IPS-20b (cell line): Measurements from ENCODE around the gene RRP1.
A peak's percentile ranks its signal among the peaks of the same experiment; 100 is the strongest.

Experiments used
- H3K27ac ChIP-seq: one replicate; pipeline ENCODE4 v1.5.1; 2013; ENCODE audit warnings: low read length
- H3K27me3 ChIP-seq: 2 replicates; pipeline ENCODE4 v1.6.1; 2013; ENCODE audit warnings: mild to moderate bottlenecking, low read length, inconsistent platforms; ENCODE audit not compliant: insufficient read depth
- H3K36me3 ChIP-seq: 2 replicates; pipeline ENCODE4 v1.6.1; 2013; ENCODE audit warnings: low read depth, mild to moderate bottlenecking, inconsistent platforms, low read length, moderate library complexity; ENCODE audit not compliant: insufficient read depth
- H3K4me1 ChIP-seq: 2 replicates; pipeline ENCODE4 v1.6.1; 2013; ENCODE audit warnings: mild to moderate bottlenecking, control low read depth, inconsistent platforms, low read length, moderate library complexity; ENCODE audit not compliant: insufficient read depth
- H3K4me3 ChIP-seq: 2 replicates; pipeline ENCODE4 v1.5.1; 2013; ENCODE audit warnings: mild to moderate bottlenecking, low read length, inconsistent platforms
- H3K9ac ChIP-seq: 2 replicates; pipeline ENCODE4 v1.6.1; 2013; ENCODE audit warnings: low read depth, mild to moderate bottlenecking, inconsistent platforms, low read length, moderate library complexity
- H3K9me3 ChIP-seq: 2 replicates; pipeline ENCODE4 v1.6.1; 2013; ENCODE audit warnings: mild to moderate bottlenecking, low read depth, low read length, inconsistent platforms; ENCODE audit not compliant: insufficient read depth

RRP1 gene

DNA sequence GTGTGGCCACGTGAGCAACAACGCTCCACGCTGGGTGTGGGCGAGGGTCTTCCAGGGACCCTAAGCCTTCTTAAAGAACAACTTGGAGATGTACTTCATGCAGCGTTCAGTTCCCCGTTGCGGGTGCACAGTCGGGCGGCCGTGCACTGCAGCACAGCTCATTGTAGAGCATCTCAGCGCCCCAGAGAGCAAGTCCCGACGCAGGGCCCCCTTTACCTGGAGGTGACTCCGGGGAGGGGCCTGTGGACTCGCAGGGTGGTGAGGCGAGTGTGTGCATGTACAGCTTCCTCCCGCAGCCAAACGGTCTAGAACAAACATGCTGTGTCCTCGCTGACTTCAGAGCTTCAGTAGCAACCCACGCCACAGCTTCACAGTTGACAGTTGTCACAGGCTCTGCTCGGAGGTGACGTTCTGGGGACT is 19.5 kb downstream of the RRP1 start:
- H3K27ac ChIP-seq: no peak overlapping the region
- no peak overlapping the region for H3K4me3 ChIP-seq
- H3K27me3 ChIP-seq: no peaks in the 10 kb centered on the region
- H3K9me3 ChIP-seq: no peaks in the 10 kb centered on the region
- no peak overlapping the region for H3K9ac ChIP-seq
- peaks cover 15% of the 10 kb centered on the region; the same call in 1 of the 2 replicates for H3K36me3 ChIP-seq
- H3K4me1 ChIP-seq: no peaks in the 10 kb centered on the region

DNA sequence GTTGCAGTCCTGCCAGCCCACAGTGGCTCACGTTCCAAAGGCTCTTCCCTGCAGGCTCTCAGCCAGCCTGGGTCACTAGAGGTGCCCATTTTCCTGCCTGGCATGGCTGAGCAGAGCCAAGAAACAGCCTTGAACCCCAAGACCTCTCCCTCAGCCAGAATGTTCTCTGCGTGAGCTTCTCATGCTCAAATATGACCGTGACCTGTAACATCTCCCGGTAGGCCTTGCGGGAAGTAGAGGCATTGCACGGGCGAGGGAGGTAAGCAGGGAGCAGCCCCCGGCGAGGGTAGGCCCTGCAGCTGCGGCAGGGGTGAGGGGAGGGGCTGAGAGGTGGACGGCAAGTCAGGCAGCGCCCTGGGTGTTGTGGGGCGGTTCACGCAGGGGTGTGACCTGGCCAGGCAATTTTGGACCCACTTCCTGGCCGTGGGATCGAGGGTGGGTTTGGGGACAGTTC is 20.0 kb downstream of the RRP1 start:
- Histone ChIP-seq H3K4me1 (no peaks in the 10 kb centered on the region), H3K9ac (no peak overlapping the region), H3K4me3 (no peak overlapping the region), H3K27me3 (no peaks in the 10 kb centered on the region), H3K36me3 (peaks cover 10% of the 10 kb centered on the region; the same call in 1 of the 2 replicates), H3K9me3 (no peaks in the 10 kb centered on the region), H3K27ac (no peak overlapping the region)

DNA sequence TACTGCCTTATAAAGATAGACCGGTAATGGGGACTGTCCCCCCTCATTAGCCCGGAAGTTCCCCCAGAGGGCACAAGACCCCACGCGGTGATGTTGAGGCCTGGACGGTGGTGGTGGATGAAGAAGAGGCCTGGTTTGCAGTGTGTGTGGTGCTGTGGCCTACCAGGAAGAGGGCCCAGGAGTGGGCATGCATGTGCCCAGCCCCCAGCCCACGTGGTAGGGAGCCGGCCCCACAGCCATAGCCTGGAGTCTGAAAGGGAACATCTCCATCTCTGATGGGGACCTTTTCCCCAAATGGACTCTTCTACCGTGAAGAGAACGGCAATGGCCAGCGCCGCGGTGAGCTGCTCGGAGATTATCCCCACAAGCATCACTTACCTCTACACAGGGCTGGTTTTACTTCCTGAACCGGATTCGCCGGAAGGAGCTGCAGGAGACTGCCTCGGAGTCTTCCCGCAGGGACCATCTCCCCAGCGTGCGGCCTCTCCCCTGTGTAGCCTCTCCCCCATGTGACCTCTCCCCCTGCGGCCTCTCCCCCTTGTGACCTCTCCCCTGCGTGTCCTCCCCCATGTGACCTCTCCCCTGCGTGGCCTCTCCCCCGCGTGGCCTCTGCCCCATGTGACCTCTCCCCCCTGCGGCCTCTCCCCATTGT is 20.6 kb downstream of the RRP1 start:
- no peaks in the 10 kb centered on the region for H3K4me1 ChIP-seq
- H3K4me3 ChIP-seq: no peak overlapping the region
- no peaks in the 10 kb centered on the region for H3K27me3 ChIP-seq
- no peak overlapping the region for H3K9ac ChIP-seq
- peaks cover 10% of the 10 kb centered on the region; the same call in 1 of the 2 replicates for H3K36me3 ChIP-seq
- no peaks in the 10 kb centered on the region for H3K9me3 ChIP-seq
- H3K27ac ChIP-seq: no peak overlapping the region

DNA sequence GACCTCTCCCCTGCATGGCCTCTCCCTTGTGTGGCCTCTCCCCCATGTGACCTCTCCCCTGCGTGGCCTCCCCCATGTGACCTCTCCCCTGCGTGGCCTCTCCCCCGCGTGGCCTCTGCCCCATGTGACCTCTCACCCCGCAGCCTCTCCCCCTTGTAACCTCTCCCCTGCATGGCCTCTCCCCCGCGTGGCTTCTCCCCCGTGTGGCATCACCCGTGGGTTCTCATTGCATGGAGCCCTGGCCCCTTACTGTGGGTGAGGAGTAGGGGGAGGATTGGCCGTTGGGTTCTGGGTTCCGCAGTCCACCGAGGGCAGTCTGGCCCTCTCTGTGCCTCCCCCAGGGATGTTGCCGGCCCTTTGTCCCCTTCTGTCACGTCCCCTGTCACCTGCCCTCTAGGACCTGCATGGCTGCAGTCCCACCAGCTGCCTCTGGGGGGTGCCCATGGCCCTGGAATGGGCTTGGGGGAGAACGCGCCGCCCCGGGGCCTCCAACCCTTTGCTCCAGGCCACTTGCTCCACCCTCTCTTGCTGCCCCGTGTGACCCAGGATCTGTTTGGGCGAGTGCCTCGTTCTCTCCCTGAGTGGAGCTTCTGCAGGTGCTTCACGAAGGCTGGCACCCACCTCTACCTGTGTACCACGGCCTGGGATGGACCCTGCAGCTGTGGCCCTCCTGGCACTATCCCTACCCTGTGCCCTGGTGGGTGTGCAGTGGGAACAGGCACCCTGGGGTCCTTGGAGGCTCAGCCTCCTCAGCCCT is 21.3 kb downstream of the RRP1 start:
- Histone ChIP-seq H3K9ac (no peak overlapping the region), H3K9me3 (no peaks in the 10 kb centered on the region), H3K27ac (no peak overlapping the region), H3K27me3 (no peaks in the 10 kb centered on the region), H3K36me3 (peaks cover 9% of the 10 kb centered on the region; the same call in 1 of the 2 replicates), H3K4me3 (no peak overlapping the region), H3K4me1 (no peaks in the 10 kb centered on the region)

DNA sequence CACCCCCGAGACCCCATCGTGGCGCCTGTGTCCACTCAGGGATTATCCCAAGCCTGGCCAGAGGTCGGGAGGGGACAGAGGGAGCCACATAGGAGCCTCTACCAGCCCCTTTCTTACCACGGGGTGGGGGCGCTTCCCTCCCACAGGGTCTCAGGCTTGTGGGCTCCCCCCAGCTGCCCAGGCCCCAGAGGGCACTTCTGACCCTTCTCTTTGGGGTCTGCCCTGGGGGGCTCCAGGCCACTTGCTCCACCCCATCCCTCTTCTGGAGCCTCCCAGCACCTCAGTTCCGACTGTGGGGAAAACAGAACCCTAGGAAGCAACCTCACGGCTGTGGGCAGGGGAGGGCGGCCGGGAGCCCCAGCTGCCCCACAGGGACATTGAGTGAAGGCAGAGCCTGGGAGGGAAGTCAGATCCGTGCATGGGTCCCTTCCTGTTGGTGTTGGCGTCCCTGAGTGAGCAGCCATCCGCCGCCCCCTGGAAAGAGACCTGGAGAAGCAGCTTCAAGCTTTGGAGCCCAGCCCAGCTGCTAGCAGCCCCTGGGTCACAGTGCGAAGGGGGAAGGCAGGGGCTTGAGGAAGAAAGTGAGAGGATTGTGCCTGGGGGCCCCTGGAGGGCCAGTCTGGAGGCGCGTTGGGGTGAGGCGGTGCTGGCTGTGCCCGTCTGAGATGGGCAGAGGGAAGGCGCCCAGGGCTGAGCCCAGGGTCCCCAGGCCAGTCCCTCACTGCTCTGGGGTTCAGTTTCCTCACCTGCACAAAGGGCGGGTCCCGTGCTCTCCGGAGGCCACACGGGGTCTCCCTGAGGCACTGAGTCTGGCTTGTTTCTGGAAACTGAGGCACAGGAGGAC is 22.1 kb downstream of the RRP1 start:
- Histone ChIP-seq H3K27me3 (no peaks in the 10 kb centered on the region), H3K27ac (no peak overlapping the region), H3K36me3 (peaks cover 1% of the 10 kb centered on the region; the same call in 1 of the 2 replicates), H3K4me1 (no peaks in the 10 kb centered on the region), H3K9ac (no peak overlapping the region), H3K9me3 (no peaks in the 10 kb centered on the region), H3K4me3 (no peak overlapping the region)

DNA sequence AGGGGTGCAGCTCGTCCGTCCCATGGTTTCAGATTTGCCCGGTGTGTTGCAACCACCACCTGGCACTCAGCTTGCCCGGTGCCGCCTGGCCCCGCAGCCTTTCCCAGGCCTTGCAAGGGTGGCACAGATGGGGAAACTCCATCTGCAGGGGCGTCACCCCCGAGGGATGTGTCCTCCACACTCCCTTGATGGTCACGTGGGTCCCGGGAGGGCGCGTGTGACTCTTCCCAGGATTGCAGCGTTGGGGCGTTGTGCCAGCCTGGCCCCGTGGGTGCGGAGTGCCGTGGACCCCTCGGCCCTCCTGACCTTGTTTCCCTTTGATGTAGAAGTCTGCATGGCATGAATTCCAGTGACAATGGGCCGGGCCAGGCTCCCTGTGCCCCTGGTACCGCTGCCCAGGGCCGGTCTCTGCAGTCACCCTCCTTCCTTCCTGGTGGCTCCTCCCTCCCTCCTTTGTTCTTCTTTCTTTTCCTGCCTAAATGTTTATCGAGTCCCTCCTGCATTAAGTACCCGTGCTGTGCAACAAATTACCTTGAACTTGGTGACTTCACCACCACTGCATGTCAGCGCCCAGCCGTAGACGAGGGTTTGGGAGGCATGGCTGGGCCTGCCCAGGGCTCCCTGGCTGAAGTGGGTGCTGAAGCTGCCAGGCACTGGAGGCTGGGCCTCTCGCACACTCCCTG is 22.9 kb downstream of the RRP1 start:
- no peak overlapping the region for H3K4me3 ChIP-seq
- H3K27ac ChIP-seq: no peak overlapping the region
- H3K9ac ChIP-seq: no peak overlapping the region
- no peaks in the 10 kb centered on the region for H3K9me3 ChIP-seq
- H3K4me1 ChIP-seq: no peaks in the 10 kb centered on the region
- H3K27me3 ChIP-seq: no peaks in the 10 kb centered on the region
- H3K36me3 ChIP-seq: no peaks in the 10 kb centered on the region

DNA sequence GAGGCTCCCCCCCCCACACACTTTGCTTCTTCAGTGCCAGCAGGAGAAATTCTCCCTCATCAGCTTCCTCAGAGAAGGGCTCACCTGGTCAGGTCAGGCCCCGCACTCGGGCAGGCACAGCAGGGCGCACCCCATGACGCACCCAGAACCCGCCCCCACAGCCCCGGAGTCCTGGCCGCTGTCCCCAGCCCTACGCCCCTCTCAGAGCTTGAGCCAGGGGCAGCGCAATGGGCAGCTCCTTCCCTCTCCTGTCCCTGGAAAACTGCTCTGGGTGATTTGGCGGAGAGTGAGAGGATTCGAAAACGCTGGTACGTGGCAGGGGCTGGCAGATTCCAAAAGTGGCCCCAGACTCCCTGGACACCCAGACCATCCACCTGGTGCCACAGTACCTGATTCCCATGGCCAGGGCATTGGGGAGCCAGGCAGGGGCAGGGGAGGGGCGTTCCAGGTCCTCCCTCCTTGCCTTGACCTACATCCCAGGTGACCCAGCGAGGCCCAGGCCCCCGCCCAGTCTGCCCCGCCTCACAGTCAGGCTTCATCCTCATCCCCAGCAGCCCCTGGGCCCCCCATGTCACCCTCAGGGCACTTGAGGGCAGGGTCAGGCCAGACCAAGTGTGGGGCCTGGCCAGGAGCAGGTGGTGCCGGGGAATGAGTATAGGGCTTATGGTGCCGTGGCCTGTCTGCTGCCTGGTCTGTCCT is 23.7 kb downstream of the RRP1 start:
- no peaks in the 10 kb centered on the region for H3K27me3 ChIP-seq
- H3K4me3 ChIP-seq: no peak overlapping the region
- H3K9me3 ChIP-seq: no peaks in the 10 kb centered on the region
- H3K4me1 ChIP-seq: no peaks in the 10 kb centered on the region
- H3K9ac ChIP-seq: no peak overlapping the region
- H3K27ac ChIP-seq: no peak overlapping the region
- no peaks in the 10 kb centered on the region for H3K36me3 ChIP-seq

DNA sequence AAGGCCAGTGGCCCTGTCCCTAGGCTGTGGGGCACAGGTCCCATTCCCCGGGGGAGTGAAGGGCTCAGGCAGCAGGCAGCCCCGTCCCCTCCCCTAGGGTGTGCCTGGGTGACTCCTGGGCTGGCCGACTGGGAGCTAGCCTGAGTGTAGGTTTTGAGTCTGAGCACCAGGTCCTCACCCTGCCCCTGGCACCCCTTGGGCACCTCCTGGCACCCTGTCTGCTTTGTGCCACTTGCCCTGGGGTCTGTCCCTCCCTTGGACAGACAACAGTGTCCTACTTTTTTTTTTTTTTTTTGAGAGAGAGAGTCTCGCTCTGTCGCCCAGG is 24.2 kb downstream of the RRP1 start:
- Histone ChIP-seq H3K4me1 (no peaks in the 10 kb centered on the region), H3K27me3 (no peaks in the 10 kb centered on the region), H3K9me3 (no peaks in the 10 kb centered on the region), H3K27ac (no peak overlapping the region), H3K4me3 (no peak overlapping the region), H3K9ac (no peak overlapping the region), H3K36me3 (no peaks in the 10 kb centered on the region)

DNA sequence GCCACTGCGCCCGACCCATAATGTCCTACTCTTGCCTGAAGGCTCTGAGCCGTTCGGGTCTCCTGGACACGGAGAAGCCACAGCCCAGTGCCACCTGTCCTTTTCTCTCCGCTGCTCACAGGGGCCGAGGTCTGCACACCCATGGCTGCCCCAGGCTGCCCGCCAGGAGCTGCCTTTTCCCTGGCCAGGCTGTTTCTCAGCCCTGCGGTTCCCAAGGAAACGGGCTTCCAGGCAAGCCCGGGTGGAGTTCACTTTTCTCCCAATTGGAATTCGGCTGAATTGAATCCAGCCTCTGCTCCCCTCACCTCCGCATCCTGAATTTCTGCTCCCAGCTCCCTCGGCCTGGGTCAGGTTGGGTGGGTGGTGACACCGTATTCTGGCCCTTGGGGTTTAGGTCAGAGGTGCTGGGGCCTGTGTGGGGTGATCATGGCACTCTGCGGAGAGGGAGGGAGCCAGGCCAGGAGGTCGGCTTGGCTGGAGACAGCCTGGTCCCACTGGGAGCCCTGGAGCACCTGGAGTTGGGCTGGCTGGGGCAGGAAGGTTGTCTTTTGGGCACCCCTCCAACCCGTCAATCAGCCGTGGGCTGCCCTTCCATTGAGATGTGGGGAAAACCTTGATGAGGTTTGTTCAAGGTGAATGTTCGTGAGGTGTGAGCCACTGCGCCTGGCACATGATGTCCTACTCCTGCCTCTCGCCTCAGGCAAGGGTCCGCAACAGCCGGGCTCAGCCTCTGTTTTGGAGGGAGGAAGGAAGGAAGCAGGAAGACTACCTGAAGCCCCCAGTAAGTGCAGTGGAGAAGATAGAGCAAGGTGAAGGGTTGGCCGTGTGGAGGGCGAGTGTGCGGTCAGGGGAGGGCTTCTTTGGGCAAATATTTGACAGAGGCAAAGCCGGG is 25.1 kb downstream of the RRP1 start:
- H3K4me1 ChIP-seq: peaks cover 3% of the 10 kb centered on the region; the same call in 1 of the 2 replicates
- H3K27ac ChIP-seq: no peak overlapping the region
- H3K9ac ChIP-seq: peak overlapping the region; percentile 27; the same call in 1 of the 2 replicates
- H3K36me3 ChIP-seq: no peaks in the 10 kb centered on the region
- H3K9me3 ChIP-seq: no peaks in the 10 kb centered on the region
- H3K27me3 ChIP-seq: no peaks in the 10 kb centered on the region
- peak overlapping the region; percentile 50; the same call in 1 of the 2 replicates for H3K4me3 ChIP-seq

DNA sequence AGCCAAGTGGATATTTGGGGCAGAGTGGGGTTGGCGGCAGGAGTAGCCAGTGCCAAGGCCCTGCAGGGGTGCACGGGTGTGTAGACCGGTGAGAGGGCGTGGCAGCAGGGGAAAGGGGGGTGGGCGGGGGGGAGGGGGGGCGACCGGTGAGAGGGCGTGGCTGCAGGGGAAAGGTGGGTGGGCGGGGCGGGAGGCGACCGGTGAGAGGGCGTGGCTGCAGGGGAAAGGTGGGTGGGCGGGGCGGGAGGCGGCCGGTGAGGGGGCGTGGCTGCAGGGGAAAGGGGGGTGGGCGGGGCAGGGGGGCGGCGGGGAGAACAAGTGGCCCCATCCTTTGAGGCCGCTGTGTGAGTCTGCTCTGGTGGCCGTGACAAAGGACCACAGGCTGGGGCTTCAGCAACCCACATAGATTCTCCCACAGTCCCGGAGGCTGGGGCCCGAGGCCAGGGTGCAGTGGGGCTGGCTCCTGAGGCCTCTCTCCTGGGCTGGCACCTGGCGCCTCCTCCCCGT is 25.8 kb downstream of the RRP1 start:
- H3K27ac ChIP-seq: no peak overlapping the region
- H3K4me3 ChIP-seq: peak overlapping the region; percentile 50; the same call in 1 of the 2 replicates
- H3K4me1 ChIP-seq: peaks cover 3% of the 10 kb centered on the region; the same call in 1 of the 2 replicates
- H3K27me3 ChIP-seq: no peaks in the 10 kb centered on the region
- no peaks in the 10 kb centered on the region for H3K9me3 ChIP-seq
- no peak overlapping the region for H3K9ac ChIP-seq
- H3K36me3 ChIP-seq: no peaks in the 10 kb centered on the region
